Hypothalamus (tissue), 51 donors: ENCODE measurements around the gene TMEM95.

Experiments
- DNase-seq, 51 donors: peaks; one replicate each; lab custom pipeline; 2025; lab: John Stamatoyannopoulos, UW

TMEM95 gene, protein sequence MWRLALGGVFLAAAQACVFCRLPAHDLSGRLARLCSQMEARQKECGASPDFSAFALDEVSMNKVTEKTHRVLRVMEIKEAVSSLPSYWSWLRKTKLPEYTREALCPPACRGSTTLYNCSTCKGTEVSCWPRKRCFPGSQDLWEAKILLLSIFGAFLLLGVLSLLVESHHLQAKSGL

DNA sequence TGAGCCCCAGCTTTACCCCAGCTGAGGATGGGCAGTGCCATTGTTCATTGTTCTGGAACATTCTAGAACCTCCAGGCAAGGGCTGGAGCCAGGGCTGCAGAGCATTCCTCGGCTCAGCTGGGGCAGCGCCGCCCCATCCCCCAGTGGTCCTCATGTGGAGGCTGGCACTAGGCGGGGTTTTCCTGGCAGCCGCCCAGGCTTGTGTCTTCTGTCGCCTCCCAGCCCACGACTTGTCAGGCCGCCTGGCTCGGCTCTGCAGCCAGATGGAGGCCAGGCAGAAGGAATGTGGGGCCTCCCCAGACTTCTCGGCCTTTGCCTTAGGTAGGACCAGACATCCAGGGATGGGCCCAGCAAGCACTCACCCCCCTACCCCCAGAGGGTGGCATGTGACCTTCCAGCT is at the start of gene TMEM95:
TMEM95 (plus strand) TSS at position 104 of the 400 bp plus-strand sequence; CDS start at position 153, 49 bp downstream.
- DNase-seq: peak in 43 of 51 donors; percentile 26 to 85 (median 59)

DNA sequence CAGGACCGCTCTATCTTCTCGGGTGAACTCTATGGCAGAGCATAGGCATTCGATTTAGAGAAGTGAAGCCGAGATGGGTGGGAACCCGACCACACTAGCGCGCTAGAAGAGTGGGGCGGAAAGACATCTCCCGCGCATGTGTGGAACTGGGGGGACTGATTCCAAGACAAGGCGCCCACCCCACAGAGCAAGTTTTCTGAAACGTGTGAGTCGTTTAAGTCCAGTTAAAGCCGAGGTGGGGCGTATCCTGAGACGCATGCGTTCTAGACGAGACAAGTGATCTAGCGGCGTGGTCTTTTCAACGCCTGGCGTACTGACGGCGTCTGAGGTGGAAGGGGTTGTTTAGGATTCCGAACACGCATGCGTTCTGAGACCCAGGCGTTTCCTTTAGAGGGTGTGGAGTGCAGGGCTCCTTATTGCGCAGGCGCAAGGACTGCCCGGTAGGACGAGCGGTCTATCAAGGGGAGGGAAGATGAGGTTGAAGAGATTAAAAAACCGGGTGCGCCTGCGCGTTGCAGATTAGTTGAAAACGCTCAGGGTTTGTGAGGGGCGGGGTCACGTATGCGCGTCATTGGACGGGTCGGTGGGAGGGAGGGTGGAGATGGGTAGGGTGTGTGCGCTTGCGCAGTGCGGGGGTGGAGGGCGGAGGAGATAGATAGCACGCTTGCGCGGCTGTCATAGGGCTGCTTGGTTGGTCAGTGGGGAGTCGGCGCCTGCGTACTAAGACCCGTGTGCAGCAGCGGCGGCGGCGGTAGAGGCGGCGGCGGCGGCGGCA is 47.9 kb upstream of the TMEM95 start, which contains the start of gene EIF5A:
EIF5A (plus strand) TSS at position 718 of the 775 bp plus-strand sequence. CDS start 2,008 bp downstream, outside the sequence.
- peak; percentile 90 to 100 (median 99) for DNase-seq

DNA sequence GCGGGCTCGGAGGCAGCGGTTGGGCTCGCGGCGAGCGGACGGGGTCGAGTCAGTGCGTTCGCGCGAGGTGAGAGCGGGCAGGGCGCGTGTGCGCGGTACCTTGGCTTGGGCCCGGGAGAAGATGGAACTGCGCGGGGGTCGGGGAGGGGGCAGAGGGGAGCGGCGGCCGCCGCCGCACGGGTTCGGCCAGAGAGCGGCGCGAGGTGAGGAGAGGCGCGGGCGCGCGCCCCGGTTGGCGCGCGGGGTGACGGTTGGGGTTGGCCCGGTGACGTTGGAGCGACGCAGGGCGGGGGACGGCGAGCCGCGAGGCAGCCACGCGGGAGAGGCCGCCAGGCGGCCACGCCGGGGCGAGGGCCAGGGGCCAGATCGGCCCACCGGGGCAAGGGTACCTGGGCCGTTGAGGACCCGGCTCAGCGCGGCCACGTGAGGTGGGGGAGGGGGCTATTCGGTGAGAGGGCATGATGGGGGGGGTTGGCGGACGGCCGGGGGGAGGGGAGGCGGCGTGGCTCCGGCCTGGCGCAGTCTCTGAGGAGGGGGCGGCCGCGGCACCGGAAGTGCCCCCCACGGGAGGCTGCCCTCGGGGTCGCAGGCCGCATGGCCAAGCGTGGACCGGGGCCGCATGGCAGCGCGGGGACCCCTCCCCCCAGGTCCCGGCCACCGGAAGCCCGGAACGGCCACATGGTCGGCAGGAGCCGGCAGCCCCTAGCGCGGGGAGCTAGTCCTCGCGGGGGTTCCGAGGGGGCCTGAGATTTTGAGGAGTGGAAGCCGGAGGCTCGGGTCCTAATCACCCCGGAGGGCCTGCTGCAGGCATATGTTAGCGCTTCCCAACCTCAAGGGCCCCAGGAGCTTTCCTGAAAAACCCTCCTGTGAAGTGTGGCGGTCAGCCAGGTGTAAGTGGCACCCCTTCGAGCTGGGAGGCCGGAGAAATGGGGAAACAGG is 47.0 kb upstream of the TMEM95 start:
- peak in 16 of 51 donors; percentile 34 to 66 (median 54) for DNase-seq

DNA sequence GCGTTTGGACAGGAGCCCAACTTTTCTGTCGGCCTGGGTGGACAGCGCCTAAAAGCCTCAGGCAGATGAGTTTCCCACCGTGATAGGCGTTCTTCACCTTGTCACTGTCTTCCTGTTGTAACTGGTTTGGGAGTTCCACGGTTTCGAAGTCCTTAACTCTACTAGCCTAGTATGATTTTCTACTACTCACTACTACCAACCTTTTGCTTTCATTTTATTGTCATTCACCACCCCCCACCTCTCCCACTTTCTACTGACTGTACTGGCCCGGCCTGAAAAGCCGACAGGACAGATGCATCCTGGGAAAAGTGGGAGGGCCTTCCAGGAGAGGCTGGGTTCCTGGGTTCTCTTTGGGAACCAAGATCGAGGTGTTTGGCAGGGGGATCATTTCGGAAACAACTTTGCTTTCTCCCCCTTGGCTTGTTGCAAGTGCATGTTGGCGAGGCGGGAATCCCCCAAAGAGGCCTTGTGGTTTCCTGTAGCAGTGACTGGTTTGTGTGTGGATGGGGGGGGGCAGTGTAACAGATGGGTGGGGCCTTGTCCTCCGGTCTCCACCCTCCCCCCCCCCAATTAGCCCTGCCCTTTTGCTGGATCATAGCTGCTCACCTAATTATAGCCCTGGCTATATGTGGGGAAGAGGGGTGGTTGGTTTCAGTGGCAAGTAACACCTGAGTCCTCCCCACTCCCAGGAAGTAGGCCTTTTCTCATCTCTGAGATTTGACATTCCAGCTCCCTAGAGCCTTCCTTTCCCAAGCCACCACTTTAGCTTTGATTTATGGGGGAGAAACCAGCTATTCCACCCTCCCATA is 46.1 kb upstream of the TMEM95 start:
- peak in 34 of 51 donors; percentile 9 to 69 (median 38) for DNase-seq

DNA sequence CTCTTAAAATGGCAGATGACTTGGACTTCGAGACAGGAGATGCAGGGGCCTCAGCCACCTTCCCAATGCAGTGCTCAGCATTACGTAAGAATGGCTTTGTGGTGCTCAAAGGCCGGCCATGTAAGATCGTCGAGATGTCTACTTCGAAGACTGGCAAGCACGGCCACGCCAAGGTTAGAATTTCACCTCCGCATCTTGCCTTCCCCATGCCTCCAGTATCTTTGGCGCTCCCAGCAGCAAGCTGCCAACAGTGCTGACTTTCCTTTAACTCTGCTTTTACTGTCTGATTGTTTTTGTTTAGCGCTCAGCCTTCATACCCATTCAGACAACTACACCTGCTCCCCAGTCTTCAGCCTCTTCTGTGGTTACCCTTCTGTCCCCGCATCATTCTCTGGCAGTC is 45.3 kb upstream of the TMEM95 start:
- DNase-seq: no peak

DNA sequence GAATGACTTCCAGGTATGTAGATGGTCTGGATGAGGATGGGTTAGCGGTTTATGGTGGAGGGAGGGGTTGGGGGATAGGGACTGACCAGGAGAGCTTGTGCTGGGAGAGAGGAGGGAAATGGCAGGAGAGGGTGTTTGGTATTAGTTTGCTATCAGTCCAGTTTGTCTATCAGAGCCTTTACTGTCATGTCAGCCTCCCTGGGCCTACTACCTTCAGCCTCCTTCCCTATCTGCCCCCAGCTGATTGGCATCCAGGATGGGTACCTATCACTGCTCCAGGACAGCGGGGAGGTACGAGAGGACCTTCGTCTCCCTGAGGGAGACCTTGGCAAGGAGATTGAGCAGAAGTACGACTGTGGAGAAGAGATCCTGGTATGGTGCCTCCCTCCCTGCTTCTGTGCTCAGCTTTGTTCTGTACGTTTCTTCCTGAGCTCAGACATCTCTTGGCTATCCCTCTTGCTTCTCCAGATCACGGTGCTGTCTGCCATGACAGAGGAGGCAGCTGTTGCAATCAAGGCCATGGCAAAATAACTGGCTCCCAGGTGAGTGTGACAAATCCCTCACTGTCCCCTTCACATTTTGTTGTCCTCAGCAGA is 43.7 kb upstream of the TMEM95 start:
- DNase-seq: no peak

DNA sequence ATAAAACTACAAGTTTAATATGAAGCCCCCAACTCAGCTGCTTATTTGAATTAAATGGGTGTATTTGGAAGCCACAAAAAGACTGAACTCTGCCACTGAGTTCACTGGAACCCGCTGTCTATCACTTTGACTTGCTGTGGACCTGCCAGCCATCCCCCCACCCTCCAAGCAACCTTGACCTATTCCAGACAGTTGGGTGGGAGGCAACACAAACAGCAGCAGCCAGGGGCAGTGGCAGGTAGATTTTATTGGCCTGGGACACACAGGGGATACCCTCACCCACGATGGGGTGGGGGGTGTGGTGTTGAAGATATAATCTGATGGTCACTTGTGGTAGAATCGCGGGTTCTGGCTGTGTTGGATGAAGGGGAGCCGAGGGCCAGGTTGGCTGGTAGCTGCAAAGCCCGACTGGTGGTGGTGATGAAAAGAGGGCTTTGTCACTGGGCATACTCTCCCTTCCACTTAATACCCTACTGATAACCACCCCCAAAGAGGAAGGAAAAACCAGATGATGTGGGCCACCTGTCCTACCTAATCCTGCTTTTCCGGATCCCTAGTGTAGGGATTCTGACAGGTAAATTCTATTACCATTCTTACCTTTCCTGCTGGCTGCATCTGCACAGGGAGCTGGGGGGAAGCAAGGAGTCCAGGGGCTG is 42.4 kb upstream of the TMEM95 start:
- no peak for DNase-seq

DNA sequence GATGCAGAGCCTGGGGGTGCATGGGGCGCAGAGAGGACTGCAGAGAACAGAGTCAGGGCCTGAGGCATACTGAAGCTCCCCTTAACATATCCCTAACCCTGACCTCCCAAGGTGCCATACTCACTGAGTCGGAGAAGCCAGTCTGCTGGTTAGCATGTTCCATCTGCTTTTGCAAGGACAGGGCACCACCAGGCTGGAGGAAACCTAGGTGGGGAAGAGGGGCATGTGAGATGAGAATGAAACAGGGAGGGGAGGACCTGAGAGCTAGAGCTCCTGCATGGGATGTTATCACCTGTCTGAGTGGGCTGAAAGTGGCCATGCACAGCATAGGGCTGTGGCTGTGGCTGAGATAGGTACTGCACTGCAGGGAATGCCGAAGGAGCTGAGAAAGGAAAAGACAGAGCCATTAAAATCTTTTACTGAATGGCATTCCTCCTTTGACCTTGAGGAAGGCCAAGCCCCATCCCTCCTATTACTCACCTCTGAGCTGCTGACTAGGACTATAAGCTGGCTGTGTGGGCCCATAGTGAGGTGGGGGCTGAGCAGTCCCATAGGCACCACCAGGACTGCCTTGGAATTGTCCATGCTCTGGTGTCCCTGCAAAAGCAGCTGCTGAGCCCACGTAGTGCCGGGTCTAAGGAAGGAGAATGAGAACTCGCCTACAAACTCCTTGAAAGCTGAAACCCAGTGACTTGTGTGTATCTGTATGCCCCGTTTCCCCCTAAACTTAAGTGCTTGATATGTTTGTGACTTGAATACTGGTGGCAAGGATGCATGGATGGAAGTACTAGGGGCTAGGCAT is 41.7 kb upstream of the TMEM95 start:
- no peak for DNase-seq

DNA sequence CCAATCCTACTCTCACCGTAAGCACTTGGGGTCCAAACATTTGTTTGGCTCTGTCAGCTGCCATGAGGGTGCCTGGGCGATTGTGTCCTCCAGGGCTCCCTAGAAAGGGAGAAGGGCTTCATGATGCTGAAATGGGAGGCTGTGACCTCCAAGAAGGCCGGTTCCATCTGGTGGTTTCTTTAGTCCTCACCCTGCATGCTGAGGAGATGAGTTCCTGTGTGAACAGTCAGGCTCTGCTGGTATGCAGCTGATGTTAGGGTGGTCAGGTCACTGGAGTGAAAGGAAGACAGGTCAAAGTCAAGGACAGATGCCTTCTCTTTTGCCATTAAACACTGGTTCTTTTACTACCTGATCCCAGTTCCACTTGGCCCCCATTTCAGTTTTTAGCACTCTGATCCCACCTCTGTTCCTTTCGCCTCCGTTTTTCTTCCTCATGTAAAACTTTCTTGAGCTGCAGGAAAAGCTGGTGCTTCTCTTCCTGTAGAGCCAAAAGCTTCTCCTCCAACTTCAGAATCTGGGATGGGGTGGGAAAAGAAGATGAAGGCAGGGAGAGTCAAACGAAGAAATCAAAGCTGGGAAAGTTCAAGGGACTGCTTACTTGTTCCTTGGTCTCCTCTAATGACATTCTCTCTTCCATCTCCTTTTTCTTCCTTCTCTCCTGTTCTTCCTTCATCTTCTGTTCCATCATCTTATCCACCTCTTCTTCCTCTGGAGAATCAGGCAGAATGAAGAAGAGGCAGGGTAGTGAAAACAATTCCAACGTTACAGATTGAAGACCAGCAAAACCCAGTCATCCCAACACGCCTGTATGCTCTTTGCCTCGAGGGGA is 40.9 kb upstream of the TMEM95 start:
- no peak for DNase-seq

DNA sequence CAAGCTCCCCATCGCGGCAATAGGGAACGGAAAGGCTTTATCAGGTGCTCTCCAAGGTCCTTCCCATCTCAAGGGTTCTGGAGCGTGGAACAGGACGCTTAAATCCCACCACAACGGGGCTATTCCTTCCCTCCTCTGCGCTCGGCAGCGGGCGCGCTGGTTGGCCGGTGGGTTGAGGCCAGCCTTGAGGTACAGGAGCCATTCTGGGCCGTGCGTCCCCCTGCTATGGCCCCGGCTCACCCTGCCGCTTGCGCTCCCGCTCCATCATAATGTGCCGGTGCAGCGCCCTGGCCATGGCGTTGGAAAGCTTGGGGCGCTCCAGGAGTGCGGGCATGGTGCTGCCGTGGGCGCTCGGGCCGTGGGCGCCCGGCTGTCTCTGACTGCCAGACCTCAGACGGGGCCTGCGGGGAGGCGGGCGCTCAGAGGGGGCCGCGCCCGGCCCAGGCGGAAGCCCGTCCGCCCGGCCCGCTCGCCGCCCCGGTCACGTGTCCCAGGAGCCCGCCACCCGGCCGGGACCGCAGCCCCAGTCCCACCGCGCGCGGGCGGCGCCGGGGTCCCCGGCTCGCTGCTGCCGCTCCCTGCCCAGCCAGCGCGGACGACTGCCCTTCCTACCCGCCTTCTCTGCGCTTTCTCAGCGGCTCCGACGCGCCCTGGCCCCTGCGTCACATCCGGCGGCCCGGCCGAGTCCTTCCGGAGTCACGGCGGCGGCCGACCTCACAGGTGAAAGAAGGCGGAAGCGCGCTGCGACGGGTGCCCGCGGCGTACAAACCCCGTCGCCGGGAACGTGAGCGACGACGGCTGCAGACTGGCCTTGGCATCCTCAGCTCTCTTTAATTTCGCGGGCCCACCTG is 40.0 kb upstream of the TMEM95 start, which contains the start of gene GPS2:
GPS2 (minus strand) TSS at position 642 of the 851 bp plus-strand sequence; CDS start at position 334, 308 bp downstream.
- peak; percentile 36 to 96 (median 86) for DNase-seq

DNA sequence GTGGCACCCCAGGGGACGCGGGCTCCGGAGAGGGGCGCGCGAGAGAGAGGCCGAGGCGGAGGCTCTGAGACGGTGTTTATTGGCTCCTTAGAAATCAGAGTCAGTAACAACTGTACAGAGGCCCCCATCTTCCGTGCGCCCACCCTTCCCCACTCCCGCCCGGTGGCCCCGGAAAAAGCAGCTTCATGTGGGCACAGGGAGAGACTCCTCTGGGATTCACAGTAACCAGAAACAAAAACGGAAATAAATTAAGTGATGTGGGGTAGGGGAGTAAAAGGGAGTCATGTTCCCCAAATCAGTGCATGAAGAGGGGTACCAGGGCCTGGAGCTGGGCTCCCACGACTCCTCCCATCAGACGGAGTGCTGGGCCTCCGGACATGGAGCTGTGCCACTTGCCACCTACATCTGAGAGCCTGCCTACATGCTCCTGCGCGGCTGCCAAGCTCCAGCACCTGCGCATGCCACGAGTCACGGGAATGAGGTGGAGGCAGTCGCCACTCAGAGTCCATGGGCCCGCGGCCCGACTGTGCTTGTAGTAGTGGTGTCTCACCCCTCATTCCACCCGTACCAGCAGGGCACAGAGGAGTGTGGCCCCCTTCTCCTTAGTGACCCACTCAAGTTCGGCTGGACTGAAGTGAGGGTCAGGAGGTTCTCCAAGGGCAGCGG is 39.3 kb upstream of the TMEM95 start:
- DNase-seq: peak in 2 of 51 donors; percentile 16 to 37

DNA sequence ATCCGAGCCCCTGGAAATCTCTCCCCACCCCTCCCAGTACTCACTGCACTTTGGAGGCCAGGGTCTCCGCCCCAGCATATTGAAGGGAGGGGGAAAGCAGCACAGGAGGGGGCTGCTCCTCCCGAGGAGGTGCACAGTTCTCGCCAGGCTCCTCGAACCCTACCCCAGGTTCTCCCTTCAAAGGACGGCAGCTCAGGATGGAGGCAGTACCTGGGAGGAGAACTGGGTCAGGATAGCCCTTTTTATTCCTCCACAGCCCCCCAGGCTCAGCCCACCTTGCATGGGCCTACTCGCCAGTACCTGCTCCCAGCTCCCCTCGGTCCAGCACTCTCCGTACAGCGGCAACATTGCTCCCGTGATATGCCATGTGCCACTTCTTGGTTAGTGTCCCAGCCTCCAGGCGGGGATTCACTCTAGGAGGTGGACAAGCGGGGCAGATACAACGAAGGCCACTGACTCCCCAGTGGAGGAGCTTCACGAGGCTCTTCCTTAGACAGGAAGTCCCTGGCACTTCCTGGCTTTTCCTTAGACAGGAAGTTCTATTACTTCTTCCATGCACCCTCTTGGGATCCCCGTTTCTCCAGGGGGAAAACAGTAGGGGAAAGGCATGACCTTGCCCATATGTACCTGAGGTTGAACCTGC is 37.7 kb upstream of the TMEM95 start:
- no peak for DNase-seq

DNA sequence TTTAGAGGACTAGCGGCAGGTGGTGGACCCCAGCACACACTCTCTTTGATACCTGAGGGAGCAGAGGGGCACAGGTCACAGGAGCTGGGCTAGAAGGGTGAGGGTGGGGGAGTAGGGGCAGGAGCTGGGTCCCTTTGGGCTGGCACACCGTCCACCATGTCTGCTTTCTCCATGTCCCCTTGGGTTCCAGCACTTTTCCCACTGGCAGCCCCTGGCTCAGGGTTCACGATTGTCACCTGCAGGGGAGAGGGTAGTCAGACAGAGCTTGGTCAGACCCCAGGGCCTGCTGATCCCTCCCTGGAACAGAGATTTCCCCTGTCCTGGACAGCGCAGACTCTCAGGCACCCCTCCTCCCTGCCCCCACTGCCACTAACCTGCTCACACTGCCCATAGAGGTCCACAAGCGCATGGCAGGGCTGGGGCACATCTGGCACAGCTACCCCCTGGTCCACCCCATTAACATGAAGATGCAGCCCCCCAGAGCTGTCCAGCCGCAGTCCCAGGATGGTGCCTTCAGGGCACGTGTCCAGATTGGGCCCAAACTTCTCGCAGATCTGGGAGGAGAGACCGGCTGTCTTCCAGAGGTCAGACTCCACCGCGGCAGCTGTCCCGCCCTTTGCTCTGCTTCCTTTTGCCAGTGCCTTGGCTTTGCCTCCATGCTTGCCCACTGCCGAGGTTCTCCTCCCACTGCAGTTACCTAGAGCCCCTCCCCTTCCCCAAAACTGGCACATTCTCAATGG is 36.7 kb upstream of the TMEM95 start:
- no peak for DNase-seq

DNA sequence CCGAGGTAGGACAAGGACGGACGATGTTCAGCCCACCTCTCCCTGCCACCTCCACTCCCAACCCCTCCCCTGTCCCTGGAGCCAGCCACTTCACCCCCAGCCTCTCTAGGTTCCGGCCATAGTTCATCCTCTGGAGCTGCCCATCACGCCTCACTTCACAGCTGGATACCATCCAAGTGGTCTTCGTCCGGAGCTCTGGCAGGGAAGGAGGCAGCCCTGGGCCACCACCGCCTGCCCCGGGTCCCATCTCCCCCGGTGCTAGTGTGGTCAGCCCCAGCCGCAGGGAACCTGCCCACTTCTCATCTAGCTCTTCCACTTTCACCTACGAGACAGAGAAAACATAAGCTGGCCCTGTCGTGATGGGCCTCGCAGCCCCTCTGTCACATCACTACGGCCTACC is 33.5 kb upstream of the TMEM95 start:
- DNase-seq: no peak
